Measurements from ENCODE around the gene GOSR2.

GRCh38 chr17:46879101-46879500 lies 43.9 kb upstream of the GOSR2 start:
- no peak for TF ChIP-seq NFRKB (IDR thresholded peaks at IDR 0.05)
- no peak for TF ChIP-seq FOXM1 (IDR thresholded peaks at IDR 0.05; ENCODE audit: borderline replicate concordance)
